ENCODE data around the gene RASD1. TPM values are rescaled to one million over a fixed set of nuclear protein-coding genes. Genes with fewer than 3 reads are reported as not detected.

RASD1 gene
- total RNA-seq, 1 experiment from 2014 or later, result 5.7 TPM

DNA sequence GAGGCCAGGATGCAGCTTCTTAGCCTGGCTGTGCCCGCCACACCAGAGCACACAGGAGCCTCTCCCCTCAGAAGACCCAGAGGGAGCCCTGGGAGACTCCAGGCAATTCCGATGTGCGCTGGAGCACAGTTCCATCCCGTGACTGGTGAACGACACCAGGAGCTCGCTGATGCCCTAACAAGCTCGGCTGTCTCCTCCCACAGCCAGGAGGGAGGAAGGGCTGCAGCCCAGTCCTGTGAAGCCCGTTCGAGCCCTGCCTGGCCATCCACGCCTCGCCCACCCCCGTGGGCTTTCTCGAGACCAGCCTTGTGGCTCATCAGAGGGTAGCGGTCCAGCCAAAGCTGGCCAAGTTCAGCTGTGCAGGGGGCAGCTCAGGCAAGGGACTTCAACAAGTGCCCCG, 21.8 kb upstream of the RASD1 start:
- Mint-ChIP-seq H3K36me3 (ENCODE audit: insufficient read depth in 1 of 3, low read depth in 3 of 3) (peaks cover 0 to 4% (median 0%) of the 10 kb centered on the region in 3 experiments; a peak in 2 of 7 replicates), H3K27me3 (ENCODE audit: low read depth) (no peaks in the 10 kb centered on the region), H3K27ac (no peak overlapping the region), H3K4me1 (peaks cover 34 to 37% of the 10 kb centered on the region in 2 experiments), H3K9me3 (no peaks in the 10 kb centered on the region), H3K4me3 (no peak overlapping the region)
- no peak overlapping the region for H3K56ac ChIP-seq (ENCODE audit: insufficient read length, low read depth, low read length)
- H2AK5ac ChIP-seq (ENCODE audit: insufficient read length, low read length), result no peak overlapping the region
- no peak overlapping the region for H4K8ac ChIP-seq (replicated peaks; ENCODE audit: insufficient read length, low read depth, low read length)
- H2BK20ac ChIP-seq (ENCODE audit: low read depth, low read length, poor library complexity, severe bottlenecking), result no peak overlapping the region
- H3K18ac ChIP-seq (ENCODE audit: insufficient read length, low read depth, low read length), result no peak overlapping the region
- H3K14ac ChIP-seq (ENCODE audit: insufficient read depth, low read length), result no peak overlapping the region; the same call in 1 of the 2 replicates
- no peak overlapping the region for H4K91ac ChIP-seq (ENCODE audit: insufficient read length, low read depth, low read length)
- H4K20me1 ChIP-seq (ENCODE audit: control insufficient read depth, insufficient read depth, insufficient read length), result no peaks in the 10 kb centered on the region
- no peak overlapping the region for H3K4me2 ChIP-seq (ENCODE audit: insufficient read depth, insufficient read length, low read length)
- no peaks in the 10 kb centered on the region for H3K79me2 ChIP-seq (ENCODE audit: insufficient read depth, low read length)
- no peaks in the 10 kb centered on the region for H3K27me3 ChIP-seq (ENCODE audit: insufficient read depth, low read length)
- no peak overlapping the region for H3K4ac ChIP-seq (ENCODE audit: low read depth, low read length)
- no peak overlapping the region for H3K27ac ChIP-seq (ENCODE audit: insufficient read length, low read depth, low read length)
- H3K9me3 ChIP-seq (ENCODE audit: control insufficient read depth, low read depth, low read length), result no peaks in the 10 kb centered on the region
- no peaks in the 10 kb centered on the region for H3K79me1 ChIP-seq (ENCODE audit: insufficient read depth, low read depth, low read length, poor library complexity, severe bottlenecking)
- no peaks in the 10 kb centered on the region for H3K23me2 ChIP-seq (ENCODE audit: insufficient read length, low read depth, low read length, poor library complexity, severe bottlenecking)
- no peak for DNase-seq
- H3K9ac ChIP-seq (ENCODE audit: extremely low read depth, insufficient read length, low read length), result no peak overlapping the region
- H2BK120ac ChIP-seq (ENCODE audit: low read depth, low read length, poor library complexity, severe bottlenecking), result no peak overlapping the region
- no peak for TF ChIP-seq CTCF (conservative IDR thresholded peaks at IDR 0.05)
- peaks cover 4% of the 10 kb centered on the region; the same call in 1 of the 2 replicates for H3K4me1 ChIP-seq (ENCODE audit: insufficient read depth, low read length)
- H2BK12ac ChIP-seq (ENCODE audit: insufficient read length, low read depth, low read length), result no peak overlapping the region
- no peak overlapping the region for H4K5ac ChIP-seq (ENCODE audit: insufficient read length, low read depth, low read length)
- H2BK5ac ChIP-seq (ENCODE audit: insufficient read length, low read length), result no peak overlapping the region
- no peak overlapping the region for H2AFZ ChIP-seq (ENCODE audit: low read length)
- no CpG with 5 or more reads among the region's 15 CpGs for WGBS (ENCODE audit: extremely low coverage, insufficient read length, low lambda C conversion rate)
- no peak overlapping the region for H3T11ph ChIP-seq (ENCODE audit: low read length)
- no peak overlapping the region for H2BK15ac ChIP-seq (ENCODE audit: low read depth, low read length)
- no peak overlapping the region for H3K23ac ChIP-seq (ENCODE audit: insufficient read length, low read depth, low read length)
